MM.1S (cell line): ENCODE data around the gene MRPL17.

ENCODE experiments used
- EZH2 ChIP-seq: fragments of 300-600 bp; sonication (generic); optimal IDR thresholded peaks from 2 replicates; pipeline ENCODE3; 2017; ENCODE audit warnings: low read depth, mild to moderate bottlenecking, antibody characterized with exemption, low read length, mixed read lengths
- EZH2phosphoT487 ChIP-seq: fragments of 300-600 bp; sonication (generic); IDR thresholded peaks from 2 replicates; pipeline ENCODE4 v1.6.1; 2018; ENCODE audit warnings: antibody characterized with exemption, low read length
- TF ChIP-seq, protein P1 (sequence below): fragments of 300-600 bp; sonication (generic); IDR thresholded peaks from 2 replicates; pipeline ENCODE4 v1.5.1; 2016; ENCODE audit warnings: antibody characterized with exemption, low read length, mixed read lengths

DNA sequence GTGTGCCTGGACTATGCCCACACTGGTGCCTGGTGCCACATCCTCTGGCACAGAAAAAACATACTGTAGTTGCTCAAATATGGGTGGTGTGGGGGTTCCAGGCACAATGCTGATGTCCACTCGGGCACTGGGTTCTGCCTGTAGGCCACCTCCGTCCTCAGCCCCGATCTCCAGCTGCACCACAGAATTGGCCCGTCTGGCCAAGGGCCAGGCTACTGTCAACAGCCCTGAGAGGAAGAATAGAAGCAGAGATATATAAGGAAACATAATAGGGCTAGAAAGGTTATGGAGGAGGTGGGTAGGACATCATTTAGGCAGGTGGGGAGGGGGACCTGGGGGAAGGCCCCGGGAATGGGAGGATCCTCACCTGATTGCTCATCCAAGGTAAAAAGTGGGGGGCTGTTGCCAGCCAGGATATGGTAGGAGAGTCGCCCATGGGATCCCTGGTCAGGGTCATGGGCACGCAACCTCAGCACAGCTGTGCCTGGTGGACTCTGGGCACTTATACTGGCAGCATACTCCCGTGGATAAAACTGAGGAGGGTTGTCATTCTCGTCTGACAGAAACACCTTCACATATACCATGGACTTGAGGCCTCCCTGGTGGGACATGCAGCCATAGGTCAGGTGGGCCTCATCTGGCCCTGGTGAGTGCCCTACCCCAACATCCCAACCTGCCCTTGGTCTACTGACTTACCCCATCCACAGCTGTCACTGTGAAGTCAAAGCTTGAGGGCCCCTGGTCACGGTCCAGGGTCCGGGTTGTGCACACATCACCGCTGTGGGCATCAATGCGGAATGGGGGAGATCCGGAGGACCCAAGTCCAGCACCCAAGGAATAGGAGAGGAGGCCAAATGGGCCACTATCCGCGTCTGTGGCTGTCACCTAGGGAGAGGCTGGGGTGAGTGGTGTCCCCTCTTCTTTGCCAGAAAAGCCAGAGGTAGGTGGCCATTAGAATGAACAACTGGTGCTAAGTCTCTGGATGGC lies 49.4 kb downstream of the MRPL17 start:
- TF ChIP-seq EZH2 (no peak), EZH2phosphoT487 (no peak)
- TF ChIP-seq, protein P1, sequence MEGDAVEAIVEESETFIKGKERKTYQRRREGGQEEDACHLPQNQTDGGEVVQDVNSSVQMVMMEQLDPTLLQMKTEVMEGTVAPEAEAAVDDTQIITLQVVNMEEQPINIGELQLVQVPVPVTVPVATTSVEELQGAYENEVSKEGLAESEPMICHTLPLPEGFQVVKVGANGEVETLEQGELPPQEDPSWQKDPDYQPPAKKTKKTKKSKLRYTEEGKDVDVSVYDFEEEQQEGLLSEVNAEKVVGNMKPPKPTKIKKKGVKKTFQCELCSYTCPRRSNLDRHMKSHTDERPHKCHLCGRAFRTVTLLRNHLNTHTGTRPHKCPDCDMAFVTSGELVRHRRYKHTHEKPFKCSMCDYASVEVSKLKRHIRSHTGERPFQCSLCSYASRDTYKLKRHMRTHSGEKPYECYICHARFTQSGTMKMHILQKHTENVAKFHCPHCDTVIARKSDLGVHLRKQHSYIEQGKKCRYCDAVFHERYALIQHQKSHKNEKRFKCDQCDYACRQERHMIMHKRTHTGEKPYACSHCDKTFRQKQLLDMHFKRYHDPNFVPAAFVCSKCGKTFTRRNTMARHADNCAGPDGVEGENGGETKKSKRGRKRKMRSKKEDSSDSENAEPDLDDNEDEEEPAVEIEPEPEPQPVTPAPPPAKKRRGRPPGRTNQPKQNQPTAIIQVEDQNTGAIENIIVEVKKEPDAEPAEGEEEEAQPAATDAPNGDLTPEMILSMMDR = no peak
